ENCODE results near the gene FAF1.
"Not testable (repeated sequence)": the region's sequence is repeated elsewhere in the genome, so short reads cannot be mapped to it uniquely, and the experiment has no call there.

Gene FAF1

GRCh38 chr1:50959913-50960844 is at the start of gene FAF1:
Gene FAF1 (minus strand): TSS chr1:50960267. CDS start chr1:50959811, 456 bp downstream.
- DNase-seq (ENCODE audit: low spot score), result peak; percentile 97

GRCh38 chr1:51009381-51009780 is 49.3 kb upstream of the FAF1 start:
- DNase-seq (ENCODE audit: low spot score), result no peak

- not testable (repeated sequence) for DNase-seq (ENCODE audit: low spot score)
These were observed 45.5 kb upstream of the FAF1 start for GRCh38 chr1:51005549-51005948.

GRCh38 chr1:51002516-51002915 is 42.4 kb upstream of the FAF1 start:
- no peak for DNase-seq (ENCODE audit: low spot score)

- DNase-seq (ENCODE audit: low spot score), result no peak
These were observed 40.6 kb upstream of the FAF1 start for GRCh38 chr1:51000651-51001050.

- DNase-seq (ENCODE audit: low spot score), result no peak
These were observed 40.1 kb upstream of the FAF1 start for GRCh38 chr1:51000160-51000559.

- DNase-seq (ENCODE audit: low spot score), result not testable (repeated sequence)
These were observed 39.3 kb upstream of the FAF1 start for GRCh38 chr1:50999375-50999774.

GRCh38 chr1:50996083-50996482 is 36.0 kb upstream of the FAF1 start:
- no peak for DNase-seq (ENCODE audit: low spot score)

GRCh38 chr1:50995651-50996050 is 35.6 kb upstream of the FAF1 start:
- no peak for DNase-seq (ENCODE audit: low spot score)

- no peak for DNase-seq (ENCODE audit: low spot score)
These were observed 34.9 kb upstream of the FAF1 start for GRCh38 chr1:50994997-50995396.

GRCh38 chr1:50993645-50994044 is 33.6 kb upstream of the FAF1 start:
- no peak for DNase-seq (ENCODE audit: low spot score)

GRCh38 chr1:50992532-50993318 is 32.7 kb upstream of the FAF1 start:
- DNase-seq (ENCODE audit: low spot score), result no peak

GRCh38 chr1:50989694-50990093 is 29.6 kb upstream of the FAF1 start:
- DNase-seq (ENCODE audit: low spot score), result no peak

- peak; percentile 31 for DNase-seq (ENCODE audit: low spot score)
These were observed 26.6 kb upstream of the FAF1 start for GRCh38 chr1:50986653-50987052.

- no peak for DNase-seq (ENCODE audit: low spot score)
These were observed 25.0 kb upstream of the FAF1 start for GRCh38 chr1:50985094-50985493.

- no peak for DNase-seq (ENCODE audit: low spot score)
These were observed 23.2 kb upstream of the FAF1 start for GRCh38 chr1:50983219-50983802.

- no peak for DNase-seq (ENCODE audit: low spot score)
These were observed 22.5 kb upstream of the FAF1 start for GRCh38 chr1:50982611-50983010.

GRCh38 chr1:50981741-50982140 is 21.7 kb upstream of the FAF1 start:
- DNase-seq (ENCODE audit: low spot score), result no peak

GRCh38 chr1:50980505-50980904 is 20.4 kb upstream of the FAF1 start:
- DNase-seq (ENCODE audit: low spot score), result no peak

- DNase-seq (ENCODE audit: low spot score), result no peak
These were observed 19.9 kb upstream of the FAF1 start for GRCh38 chr1:50979937-50980336.

GRCh38 chr1:50978852-50979781 is 19.1 kb upstream of the FAF1 start:
- DNase-seq (ENCODE audit: low spot score), result peak; percentile 56

All from RKO (cell line).